Ovary (tissue), 3 donors: ENCODE measurements around the gene CELF3.

Source experiments
- CTCF ChIP-seq, 3 donors: fragments of 450-650 bp in 2 of 3; fragments of 200-600 bp in 1 of 3; IDR thresholded peaks; one replicate each; pipeline versions ENCODE4 v1.5.1 to v1.8.0; 2016 to 2022; ENCODE audit warnings: antibody characterized with exemption in 3 of 3, mild to moderate bottlenecking in 1 of 3
- POLR2A ChIP-seq: fragments of 450-650 bp; IDR thresholded peaks from one replicate; pipeline ENCODE4 v1.6.1; 2017; ENCODE audit warnings: antibody characterized with exemption, mild to moderate bottlenecking, moderate library complexity
- donor health status: DM: no; HTN: no; CAD: no.

GRCh38 chr1:151680391-151680790 lies 36.2 kb downstream of the CELF3 start:
- TF ChIP-seq CTCF (IDR thresholded peaks at IDR 0.05) (no peak), POLR2A (no peak)
